ENCODE measurements around the gene UTP25.

Gene UTP25

DNA sequence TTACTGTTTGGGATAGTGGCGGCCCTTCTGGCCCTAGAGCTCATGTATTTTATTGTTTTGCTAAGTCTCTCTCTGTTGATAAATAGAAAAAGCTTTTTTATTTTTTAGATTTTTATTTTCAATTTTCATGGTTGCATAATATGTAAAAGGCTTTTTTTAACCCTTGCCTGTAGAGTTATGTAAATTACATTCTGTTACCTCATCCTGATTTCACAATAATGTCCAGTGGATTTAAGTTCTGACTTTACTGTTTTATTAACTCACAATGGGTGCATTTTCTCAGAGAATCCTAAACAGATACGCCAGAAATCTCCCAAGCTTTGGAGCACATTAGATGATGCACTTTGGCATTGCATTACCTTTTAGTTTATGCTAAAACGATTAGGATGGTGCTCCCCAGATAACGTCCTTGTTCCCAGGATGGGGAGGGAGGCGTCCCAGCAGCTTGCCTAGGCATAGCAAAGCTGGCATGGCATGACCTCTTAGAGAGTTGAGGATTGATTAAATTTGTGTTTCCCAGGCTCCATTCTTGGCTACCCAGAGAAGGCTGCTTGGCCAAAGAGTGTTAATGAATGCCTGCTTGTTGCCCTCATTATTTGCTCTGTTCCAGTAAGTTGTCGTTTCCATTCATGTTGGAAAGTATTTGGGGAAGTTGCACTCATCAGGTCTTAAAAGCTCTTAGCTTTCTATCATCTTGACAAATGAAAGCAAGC is 17.1 kb downstream of the UTP25 start:
- DNase-seq: no peak

DNA sequence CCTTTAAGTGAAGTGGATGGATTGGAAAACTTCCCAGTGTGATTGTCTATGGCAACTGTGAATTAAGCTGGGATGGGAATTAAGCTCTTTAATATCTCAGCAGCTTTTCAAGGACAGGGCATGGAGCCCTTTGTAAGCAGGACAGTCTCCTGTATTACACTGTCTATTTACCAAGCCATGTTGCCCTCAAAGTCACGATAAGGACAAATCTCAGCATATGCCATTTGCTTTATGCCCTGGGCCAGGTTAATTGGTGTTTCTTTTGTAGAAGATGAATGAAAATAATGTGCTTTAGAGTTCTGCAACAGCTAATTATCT is 17.6 kb downstream of the UTP25 start:
- no peak for DNase-seq

DNA sequence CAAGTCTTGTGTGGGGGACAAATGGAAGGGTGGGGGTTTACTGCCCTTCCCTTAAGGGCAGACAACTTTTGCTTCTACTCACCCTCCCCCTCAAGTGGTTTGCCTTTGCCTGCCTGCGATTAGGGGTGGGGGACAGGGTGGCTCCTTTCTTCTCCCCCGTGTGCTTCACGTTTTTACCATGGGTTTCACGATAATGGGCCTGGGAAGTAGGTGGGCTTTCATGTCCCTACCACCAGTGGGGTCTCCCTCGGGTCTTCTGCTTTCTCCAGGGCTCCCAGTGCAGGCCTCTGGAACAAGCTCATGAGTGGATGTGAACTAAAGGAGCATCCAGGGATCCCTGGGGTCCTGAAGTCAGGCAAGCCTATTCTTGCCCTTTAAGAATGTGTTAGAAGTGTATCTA is 21.6 kb downstream of the UTP25 start:
- DNase-seq: no peak

DNA sequence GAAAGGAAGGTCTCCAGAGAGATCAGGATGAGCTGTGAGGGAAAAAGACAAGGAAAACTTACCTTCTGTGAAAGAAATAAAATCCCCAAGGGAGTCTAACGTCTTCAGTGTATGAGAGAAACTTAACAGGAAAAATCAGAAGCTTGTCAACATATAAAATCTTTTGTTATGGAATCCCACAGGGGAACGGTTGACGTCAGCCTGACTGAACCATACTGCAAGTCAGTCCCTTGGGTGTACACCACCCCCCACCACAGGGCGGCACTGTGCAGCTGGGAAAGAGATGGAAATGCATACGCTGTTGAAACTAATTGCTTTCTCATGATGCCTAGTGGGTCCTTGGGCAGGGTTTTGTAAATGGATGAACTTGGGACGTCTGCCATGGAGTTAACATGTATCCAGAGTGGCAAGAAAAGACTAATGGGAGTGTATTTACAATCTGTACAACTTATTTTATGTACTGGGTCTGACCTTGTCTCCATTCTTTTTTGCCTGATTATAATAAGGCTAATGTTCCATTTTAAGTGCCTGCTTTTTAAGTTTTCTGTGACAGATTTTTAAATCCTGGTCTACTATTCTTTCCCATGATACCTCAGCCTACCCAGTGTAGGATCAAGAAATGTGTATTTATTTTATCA is 22.7 kb downstream of the UTP25 start:
- DNase-seq: peak; percentile 36

DNA sequence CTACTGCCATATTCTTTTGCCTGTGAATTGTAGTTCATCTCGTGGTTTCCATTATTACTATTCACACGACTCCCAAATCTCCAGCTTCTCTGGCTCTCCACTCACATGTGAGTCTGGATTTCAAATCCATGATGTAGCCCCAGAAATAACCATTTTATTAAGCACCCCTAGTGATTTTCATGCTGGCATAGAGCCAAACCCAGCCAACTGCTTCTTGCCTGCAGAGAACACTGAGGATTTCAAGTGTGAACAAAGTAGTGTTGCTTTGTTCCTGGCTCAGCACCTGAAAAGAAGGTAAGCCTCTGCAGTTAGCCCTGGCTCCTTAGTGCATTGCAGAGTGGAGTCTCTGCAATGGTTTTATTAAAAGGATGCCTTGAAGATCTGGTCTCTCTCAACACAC is 25.9 kb downstream of the UTP25 start:
- no peak for DNase-seq

DNA sequence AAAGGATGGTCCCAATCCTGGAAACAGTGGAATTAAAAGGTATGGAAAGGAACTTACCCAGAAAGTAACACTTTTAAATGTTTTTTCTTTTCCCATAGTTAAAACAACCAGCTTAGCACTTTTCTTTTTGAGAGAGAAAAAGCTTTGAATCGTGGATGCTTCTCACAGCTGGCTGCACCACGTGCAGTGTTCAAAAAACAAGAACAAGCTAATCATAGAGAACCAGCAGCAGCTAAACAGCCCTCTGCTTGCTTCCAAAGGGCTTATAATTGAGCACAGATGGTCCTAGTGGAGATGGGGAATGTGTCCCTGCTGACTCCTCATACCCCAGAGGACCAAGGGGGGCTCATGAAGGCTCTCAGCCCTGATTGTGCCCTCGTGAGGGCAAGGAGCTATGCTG is 26.4 kb downstream of the UTP25 start:
- DNase-seq: no peak

DNA sequence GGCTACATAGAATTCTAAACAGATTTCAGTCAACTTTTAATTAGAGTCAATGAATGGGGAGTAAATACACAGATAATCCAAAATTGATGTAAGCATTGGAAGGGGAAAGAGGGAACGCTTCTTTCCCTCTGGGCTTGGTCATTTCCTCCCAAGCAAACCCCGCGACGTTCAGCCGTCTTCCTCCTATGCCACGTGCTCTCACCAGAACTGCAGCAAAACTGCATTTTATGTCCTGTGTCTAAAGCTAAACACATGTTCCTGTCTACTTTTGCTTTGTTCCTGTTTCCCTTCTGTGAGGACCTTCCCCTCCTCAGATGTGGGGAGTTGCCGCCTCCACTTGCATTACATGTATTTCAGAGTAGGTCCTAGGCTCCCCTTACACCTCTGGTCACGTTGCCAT is 27.2 kb downstream of the UTP25 start:
- no peak for DNase-seq

DNA sequence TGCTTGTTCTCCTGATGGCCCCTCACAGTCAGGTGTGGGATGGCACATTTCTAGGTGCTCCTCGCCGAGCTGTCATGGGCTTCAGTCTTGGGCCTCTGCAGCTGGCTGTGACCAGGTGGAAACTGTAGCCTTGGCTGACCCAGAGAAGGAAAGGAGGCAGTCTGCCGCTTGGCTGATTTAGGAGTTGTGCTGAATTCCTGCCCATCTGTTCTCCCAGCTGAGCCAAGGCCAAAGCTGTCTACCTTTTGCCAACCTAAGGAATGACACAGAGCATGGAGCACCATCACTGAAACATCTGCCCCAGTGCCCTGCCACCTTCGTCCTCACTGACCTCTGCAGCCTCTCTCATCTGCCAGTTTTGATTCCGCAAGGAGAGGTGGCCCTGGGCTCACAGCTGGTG is 27.9 kb downstream of the UTP25 start:
- DNase-seq: no peak

DNA sequence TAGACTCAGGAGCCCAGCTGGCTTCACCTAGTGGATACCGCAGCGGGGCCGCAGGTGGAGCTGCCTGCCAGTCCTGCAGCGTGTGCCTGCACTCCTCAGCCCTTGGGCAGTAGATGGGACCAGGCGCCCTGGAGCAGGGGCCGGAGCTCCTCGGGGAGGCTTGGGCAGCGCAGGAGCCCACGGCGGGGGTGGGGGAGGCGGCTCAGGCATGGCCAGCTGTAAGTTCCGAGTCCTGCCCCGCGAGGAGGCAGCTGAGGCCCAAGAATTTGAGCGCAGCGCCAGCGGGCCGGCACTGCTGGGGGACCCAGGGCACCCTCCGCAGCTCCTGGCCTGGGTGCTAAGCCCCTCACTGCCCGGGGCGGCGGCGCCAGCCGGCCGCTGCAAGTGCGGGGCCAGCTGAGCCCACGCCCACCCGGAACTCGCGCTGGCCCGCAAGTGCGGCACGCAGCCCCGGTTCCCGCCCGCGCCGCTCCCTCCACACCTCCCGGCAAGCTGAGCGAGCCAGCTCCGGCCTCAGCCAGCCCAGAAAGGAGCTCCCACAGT is 30.9 kb downstream of the UTP25 start:
- no peak for DNase-seq

DNA sequence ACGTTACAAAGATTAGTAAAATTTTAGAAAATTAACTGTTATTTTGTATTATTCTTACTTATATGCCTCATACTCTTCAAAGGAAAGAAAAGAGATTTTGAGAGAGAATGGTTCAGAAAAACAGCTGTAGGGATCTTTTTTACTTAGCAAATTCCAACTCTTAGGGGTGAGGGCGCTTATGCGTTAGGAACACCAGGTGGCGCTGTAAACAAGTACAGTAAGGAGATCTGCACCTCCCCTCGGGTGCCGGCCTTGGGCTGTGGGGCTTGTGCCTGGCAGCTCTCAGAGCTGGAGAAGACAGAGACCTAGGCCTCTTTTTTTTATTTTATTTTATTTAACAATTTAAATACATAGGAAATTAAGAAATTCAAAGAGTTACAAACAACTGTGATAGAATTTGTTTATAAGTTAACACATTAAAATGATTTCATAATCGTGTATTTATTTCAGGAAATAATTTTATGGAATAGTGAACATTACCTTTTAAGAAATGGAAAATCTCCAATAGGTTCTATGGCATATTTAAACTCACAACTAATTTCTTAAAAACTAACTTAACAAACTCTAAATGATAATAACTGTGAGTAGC is 32.6 kb downstream of the UTP25 start:
- peak; percentile 75 for DNase-seq

DNA sequence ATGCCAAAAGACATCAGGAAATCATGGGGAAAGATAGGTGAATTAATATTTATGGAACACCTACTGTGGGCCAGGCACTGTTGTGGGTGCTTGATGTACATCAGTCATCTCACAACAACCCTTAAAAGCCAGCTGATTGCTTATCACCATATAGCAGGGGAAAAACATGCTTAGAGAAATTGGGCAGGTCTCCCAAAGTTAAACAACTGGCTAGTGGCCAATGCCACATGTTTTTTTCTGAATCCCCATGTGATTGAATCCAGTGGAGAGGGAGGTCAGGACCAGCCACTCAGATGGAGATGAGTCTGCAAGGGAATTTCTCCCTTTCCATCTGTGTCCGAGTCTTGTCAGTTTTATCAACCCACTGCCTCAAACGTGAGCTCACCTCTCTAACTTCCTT is 33.5 kb downstream of the UTP25 start:
- DNase-seq: no peak

DNA sequence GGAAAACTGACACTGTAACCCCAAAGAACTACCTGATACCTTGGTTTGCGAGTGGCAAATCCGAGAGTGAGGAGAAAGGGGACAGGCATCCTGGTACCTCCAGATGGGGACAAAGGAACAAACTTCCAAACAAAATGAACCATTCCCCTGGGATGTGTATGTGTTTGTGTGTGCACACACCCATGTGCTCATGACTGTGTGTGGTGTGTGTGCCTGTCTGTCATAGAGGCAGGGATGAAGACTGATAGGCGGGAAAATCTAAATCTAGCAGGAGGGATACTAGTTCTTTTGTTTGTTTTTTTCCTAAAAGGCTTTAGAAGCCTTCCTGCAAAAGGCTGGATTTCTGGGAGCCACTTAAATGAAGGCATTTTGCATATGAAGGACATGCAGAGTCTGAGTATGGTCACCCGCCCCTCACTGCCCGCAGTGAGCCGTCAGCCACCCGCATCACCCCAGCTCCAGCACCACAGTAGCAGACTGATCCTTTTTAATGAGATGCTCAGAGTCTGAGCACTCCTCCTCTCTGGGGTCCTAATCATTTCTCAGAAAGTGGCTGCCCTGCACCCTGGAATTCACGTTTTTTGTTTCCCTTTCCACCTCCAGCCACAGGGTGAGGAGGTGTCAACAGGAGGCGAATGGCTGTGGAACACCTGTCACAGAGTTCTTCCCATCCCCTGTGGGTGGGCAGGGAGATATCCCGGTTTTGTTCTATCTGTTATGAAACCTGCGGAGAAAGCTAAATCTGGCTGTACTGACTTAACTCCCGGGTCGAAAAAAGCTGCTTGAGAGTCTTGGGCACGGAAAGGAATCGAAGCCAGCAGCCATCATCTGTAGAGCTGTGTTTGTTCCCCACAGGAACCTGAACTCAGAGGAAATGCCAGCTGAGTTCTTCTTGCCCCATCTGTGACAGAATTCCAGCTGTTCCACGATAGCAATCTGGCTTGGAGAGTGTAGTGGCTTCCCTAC is 34.9 kb downstream of the UTP25 start:
- DNase-seq: no peak

DNA sequence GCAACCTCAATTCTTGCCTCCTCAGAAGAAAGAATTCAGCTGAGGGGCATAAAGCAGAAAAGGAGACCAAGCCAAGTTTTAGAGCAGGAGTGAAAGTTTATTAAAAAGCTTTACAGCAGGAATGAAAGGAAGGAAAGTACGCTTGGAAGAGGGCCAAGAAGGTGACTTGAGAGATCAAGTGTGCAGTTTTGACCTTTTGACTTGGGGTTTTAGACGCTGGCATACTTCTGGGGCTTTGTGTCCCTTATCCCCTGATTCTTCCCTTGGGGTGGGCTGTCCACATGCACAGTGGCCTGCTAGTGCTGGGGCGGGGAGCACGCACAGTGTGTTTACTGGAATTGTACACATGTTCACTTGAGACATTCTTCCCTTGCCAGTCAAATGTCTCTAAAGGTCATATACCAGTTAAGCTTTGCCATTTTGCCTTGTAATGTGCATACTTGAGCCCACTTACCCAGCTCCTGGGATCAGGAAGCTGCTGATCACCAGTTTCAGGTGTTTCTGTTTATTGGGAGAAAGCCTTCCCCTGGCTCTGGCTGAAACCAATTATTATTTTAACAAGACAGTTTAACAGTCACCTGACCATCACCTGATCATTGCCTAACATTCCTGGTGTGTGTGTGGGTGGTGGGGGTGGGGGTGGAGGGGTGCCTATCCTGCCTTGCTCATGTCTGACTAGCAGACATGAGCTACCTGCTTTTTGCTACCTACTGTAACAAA is 36.2 kb downstream of the UTP25 start:
- no peak for DNase-seq

DNA sequence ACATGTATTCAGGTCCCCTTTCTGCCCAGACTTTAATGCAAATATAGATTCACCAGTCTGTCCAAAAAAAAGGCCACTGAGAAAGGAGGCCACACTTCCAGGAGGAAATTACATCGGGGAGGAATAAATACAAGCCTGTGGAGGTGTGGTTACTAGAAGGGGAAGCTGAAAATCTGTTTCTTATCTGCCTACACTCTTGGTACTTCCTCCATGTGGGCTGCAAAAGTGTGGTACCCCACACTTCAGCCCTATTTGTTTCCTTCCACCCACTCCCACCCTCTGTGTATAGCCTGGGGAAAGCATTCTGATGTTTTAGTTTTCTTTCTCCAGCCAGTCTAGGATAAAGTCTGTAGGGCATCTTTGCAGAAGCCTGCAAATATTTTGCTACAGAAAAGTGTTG is 38.4 kb downstream of the UTP25 start:
- DNase-seq: no peak

DNA sequence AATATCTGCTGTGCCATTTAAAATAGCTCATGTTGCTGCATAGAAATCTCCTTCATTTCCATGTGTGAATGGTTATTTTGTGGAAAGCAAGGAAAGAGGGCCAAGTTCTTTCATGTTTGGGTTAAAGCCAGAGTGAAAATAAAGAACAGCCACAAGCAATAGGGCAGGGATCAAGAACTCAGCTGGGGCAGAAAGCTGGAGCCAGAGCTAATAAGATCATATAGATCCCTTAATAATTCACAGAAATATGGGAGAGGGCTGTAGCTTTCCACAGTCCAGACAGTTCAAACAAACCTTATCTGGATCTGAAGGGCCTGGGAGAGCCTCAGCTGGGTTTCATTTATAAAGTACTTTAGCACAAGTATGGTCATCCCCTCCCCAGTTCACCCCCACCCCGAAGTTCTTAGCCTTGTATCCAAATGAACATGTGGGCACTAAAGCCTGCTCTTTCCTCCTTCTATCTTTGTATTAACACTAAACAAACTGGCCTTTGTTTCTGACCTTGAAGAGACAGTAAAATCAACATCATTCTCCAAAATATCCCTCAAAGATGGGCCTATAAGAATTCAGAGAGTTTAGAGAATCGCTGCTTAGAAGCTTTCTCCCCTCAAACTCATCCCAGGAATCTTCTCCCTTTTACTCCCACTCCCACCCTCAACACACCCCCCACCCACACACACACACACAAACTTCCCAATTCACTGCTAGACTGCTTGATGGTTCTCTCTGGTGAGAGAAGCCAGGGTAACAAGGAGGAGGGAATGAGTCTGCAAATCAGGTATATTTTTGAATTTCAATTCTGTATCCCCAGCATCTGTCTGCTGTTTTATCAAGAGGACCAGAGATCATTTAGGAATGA is 41.7 kb downstream of the UTP25 start:
- no peak for DNase-seq

DNA sequence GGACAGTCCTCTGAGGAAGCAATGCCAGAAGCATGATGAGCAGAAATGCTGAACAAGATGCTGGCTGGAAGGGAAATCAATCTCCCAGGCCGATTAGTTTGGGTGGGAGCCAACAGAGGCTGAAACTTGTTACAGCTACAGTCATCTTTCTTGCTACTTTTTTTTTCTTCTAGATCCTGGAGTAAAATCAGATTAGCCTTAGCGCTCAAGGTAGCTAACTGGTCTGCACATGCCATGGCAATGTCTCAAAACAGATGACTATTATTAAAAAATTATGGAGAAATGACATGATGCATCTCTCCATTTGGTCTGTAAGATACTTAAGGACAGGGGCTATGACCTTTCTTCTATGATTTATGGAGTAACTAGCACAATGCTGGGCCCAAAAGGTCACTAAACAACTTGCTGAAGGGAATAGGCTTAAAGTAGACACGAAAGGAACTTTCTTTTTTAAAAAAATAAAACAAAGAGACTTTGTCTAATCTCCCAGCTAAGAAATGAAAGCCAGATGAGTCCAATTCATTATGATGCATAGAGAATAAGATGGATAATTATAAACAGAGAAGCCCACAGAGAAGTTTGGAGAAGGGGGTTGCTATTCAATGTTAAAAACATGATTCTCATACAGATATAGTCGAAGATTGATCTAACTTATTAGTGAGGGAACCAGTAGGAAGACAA is 42.5 kb downstream of the UTP25 start:
- no peak for DNase-seq

DNA sequence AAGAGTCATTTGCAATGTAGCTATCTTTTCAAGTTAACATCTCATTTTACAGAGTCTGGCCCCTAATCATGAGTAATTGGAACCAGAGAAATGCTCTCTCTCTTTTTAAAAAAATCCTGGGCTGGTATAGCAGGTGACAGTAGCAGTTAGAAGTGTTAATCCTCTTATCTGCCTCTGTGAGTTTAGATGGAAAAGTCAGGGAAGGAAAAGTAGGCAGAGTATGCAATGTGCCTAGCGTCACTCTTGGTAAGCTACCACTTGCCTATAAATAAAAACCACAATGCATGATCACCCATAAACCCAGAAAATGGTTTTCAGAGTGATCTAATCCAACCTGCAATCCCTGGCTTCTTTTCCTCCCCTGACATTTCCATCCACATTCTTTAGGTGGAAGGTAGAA is 43.2 kb downstream of the UTP25 start:
- DNase-seq: no peak

DNA sequence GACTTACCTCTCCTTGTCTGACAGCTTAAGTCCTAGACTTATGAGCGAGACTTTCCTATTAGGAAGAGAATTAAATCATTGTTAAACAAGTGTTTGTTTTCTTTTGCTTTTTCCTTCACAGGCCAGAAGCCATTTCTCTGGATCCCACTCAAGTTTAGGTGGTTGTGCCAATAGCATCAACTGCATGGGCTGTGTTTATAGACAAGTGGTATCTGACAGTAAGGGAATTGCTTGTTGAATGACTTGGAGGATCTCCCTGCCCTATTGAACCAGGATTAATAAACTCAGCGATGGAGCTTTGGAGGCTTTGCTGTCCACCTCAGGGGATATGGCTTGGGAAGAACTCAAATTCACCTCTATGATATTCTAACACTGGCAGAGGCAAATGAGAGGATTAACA is 43.7 kb downstream of the UTP25 start:
- no peak for DNase-seq

DNA sequence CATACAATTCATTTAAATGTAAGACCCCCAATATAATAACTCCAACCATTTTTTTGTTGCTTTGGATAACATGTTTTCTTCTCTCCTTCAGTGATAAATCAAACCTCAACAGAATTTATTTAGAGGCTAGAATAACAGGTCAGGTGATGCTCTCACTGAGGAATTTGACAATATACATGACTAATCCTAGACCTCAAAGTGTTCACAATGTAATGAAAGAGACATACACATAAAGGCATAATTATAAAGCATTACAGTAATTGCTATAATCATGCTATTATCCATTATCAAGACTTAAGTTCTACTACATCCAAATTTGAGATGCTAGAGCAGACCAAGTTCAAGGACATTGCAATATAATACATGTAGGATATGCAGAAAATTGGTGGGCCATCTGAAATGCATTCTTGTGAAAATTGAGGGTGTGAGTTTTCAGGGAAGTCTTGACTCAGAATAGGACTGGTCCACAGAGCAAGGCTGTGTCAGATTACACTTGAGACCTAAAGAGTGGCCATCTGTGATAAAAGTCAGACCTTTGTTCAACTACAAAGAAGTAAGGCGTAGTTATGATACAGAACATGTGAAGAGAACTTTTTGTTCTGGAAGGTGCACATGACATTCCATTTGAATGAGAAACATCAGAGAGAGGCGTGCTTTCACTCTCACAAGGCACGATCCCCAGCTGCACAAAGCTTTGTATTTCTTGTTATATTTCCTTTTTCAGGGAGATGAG is 45.5 kb downstream of the UTP25 start:
- no peak for DNase-seq

DNA sequence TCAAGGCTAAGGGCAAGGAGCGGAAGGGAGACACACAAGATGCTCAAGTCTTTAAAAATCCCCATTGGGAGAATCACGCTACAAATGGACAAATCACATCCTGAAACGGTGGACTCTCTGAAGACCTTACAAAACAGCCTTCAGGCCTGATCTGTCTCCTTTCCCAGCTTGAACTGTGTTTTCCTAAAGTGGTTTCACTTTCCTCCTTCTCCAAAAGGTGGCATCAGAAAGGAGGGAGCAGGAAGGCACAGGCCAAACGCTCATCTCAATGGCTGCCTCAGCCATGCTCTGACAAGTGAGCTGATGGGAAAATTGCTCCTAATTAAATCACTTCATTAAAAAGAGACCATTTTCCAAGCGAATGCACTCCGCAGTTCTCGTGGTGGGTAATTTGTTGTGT is 47.7 kb downstream of the UTP25 start:
- DNase-seq: no peak
